ENCODE measurements around the gene TLK2. TPM values are rescaled to one million over a fixed set of nuclear protein-coding genes. Genes with fewer than 3 reads are reported as not detected.

Gene TLK2
- polyA plus RNA-seq, 1 of the 3 experiments (the other 2 are of a cell fraction), result 51.9 TPM

GRCh38 chr17:62648956-62649294 lies 170.3 kb downstream of the TLK2 start:
- DNase-seq, result no peak
- Histone ChIP-seq H3F3A (replicated peaks; ENCODE audit: insufficient read depth) (peaks cover 40% of the 10 kb centered on the region), H3K79me2 (ENCODE audit: insufficient read depth) (peaks cover 99% of the 10 kb centered on the region), H3K27ac (ENCODE audit: low read depth in 2 of 2, low read length in 1 of 2) (no peak overlapping the region), H3K4me2 (no peak overlapping the region), H3K9me2 (no peaks in the 10 kb centered on the region), H2AFZ (ENCODE audit: low read depth) (no peak overlapping the region), H4K20me1 (ENCODE audit: insufficient read depth) (peaks cover 27% of the 10 kb centered on the region), H3K27me3 (ENCODE audit: insufficient read depth) (no peaks in the 10 kb centered on the region), H3K4me1 (ENCODE audit: control insufficient read depth in 1 of 2, insufficient read depth in 2 of 2, low read depth in 1 of 2, low read length in 1 of 2) (peaks cover 19 to 21% of the 10 kb centered on the region in 2 experiments), H3K9ac (no peak overlapping the region), H3K36me3 (replicated peaks in 1 of 2; ENCODE audit: control insufficient read depth in 1 of 2, insufficient read depth in 2 of 2, low read length in 1 of 2) (peaks cover 13 to 17% of the 10 kb centered on the region in 2 experiments), H3K9me3 (no peaks in the 10 kb centered on the region), H3K4me3 (ENCODE audit: low read depth in 2 of 2, low read length in 1 of 2) (no peak overlapping the region)
- CTCF ChIA-PET, result interaction anchor here (0.9 kb wide), 1 partner anchor 23 kb away, joined by 3 read pairs; no protein-coding TSS in a partner anchor
- WGBS (ENCODE audit: low lambda C conversion rate), result 90% methylated on average over 5 of the region's 6 CpGs
- POLR2A ChIA-PET, result no interaction called here
- TF ChIP-seq TCF12 (IDR thresholded peaks at IDR 0.05) (no peak), FOXM1 (IDR thresholded peaks at IDR 0.05; ENCODE audit: low read depth) (no peak)

- Histone ChIP-seq H3K27ac (ENCODE audit: low read depth in 2 of 2, low read length in 1 of 2) (no peak overlapping the region), H3F3A (replicated peaks; ENCODE audit: insufficient read depth) (peaks cover 41% of the 10 kb centered on the region), H4K20me1 (ENCODE audit: insufficient read depth) (peaks cover 33% of the 10 kb centered on the region), H3K4me2 (no peak overlapping the region), H3K27me3 (ENCODE audit: insufficient read depth) (no peaks in the 10 kb centered on the region), H3K9me3 (no peaks in the 10 kb centered on the region), H3K9ac (no peak overlapping the region), H2AFZ (ENCODE audit: low read depth) (no peak overlapping the region), H3K36me3 (replicated peaks in 1 of 2; ENCODE audit: control insufficient read depth in 1 of 2, insufficient read depth in 2 of 2, low read length in 1 of 2) (peaks cover 13 to 20% of the 10 kb centered on the region in 2 experiments), H3K79me2 (ENCODE audit: insufficient read depth) (peaks cover 99% of the 10 kb centered on the region), H3K4me3 (ENCODE audit: low read depth in 2 of 2, low read length in 1 of 2) (no peak overlapping the region), H3K4me1 (ENCODE audit: control insufficient read depth in 1 of 2, insufficient read depth in 2 of 2, low read depth in 1 of 2, low read length in 1 of 2) (peaks cover 25 to 27% of the 10 kb centered on the region in 2 experiments), H3K9me2 (no peaks in the 10 kb centered on the region)
- 96% methylated on average over 7 of the region's 7 CpGs for WGBS (ENCODE audit: low lambda C conversion rate)
- ChIA-PET CTCF (no interaction called here), POLR2A (interaction anchor here (0.7 kb wide), 1 partner anchor 78 kb away, joined by 3 read pairs; no protein-coding TSS in a partner anchor)
- TF ChIP-seq USF1 (IDR thresholded peaks at IDR 0.05; ENCODE audit: borderline replicate concordance, low read depth), result no peak
- TF ChIP-seq CHD2 (IDR thresholded peaks at IDR 0.05; ENCODE audit: low read length, partially characterized antibody), result no peak
- no peak for TF ChIP-seq NFIC (IDR thresholded peaks at IDR 0.05; ENCODE audit: borderline replicate concordance)
- TF ChIP-seq TEAD4 (IDR thresholded peaks at IDR 0.05; ENCODE audit: borderline replicate concordance, insufficient read depth), result no peak
- no peak for DNase-seq
Observed at GRCh38 chr17:62649570-62649969, 170.9 kb downstream of the TLK2 start.

- Histone ChIP-seq H3K27ac (ENCODE audit: low read depth in 2 of 2, low read length in 1 of 2) (peak overlapping the region in 1 of 2 experiments; percentile 88; a peak in 1 of 4 replicates), H3K4me2 (no peak overlapping the region), H3K27me3 (ENCODE audit: insufficient read depth) (no peaks in the 10 kb centered on the region), H4K20me1 (ENCODE audit: insufficient read depth) (peaks cover 34% of the 10 kb centered on the region), H3F3A (replicated peaks; ENCODE audit: insufficient read depth) (peaks cover 41% of the 10 kb centered on the region), H3K4me1 (ENCODE audit: control insufficient read depth in 1 of 2, insufficient read depth in 2 of 2, low read depth in 1 of 2, low read length in 1 of 2) (peaks cover 25 to 28% of the 10 kb centered on the region in 2 experiments), H3K9ac (no peak overlapping the region), H3K36me3 (replicated peaks in 1 of 2; ENCODE audit: control insufficient read depth in 1 of 2, insufficient read depth in 2 of 2, low read length in 1 of 2) (peaks cover 13 to 28% of the 10 kb centered on the region in 2 experiments), H2AFZ (ENCODE audit: low read depth) (no peak overlapping the region), H3K4me3 (ENCODE audit: low read depth in 2 of 2, low read length in 1 of 2) (no peak overlapping the region), H3K9me3 (no peaks in the 10 kb centered on the region), H3K9me2 (no peaks in the 10 kb centered on the region), H3K79me2 (ENCODE audit: insufficient read depth) (peaks cover 100% of the 10 kb centered on the region)
- TF ChIP-seq EP300 (IDR thresholded peaks at IDR 0.05; ENCODE audit: borderline replicate concordance in 1 of 2, low read depth in 1 of 2, low read length in 1 of 2) (no peak), SIN3A (IDR thresholded peaks at IDR 0.05; ENCODE audit: borderline replicate concordance, low read depth, low read length) (no peak), USF1 (IDR thresholded peaks at IDR 0.05; ENCODE audit: borderline replicate concordance, low read depth) (no peak), MAX (IDR thresholded peaks at IDR 0.05; ENCODE audit: low read depth) (no peak), EZH2phosphoT487 (IDR thresholded peaks at IDR 0.05; ENCODE audit: borderline replicate concordance, low read depth) (no peak), FOSL2 (IDR thresholded peaks at IDR 0.05; ENCODE audit: borderline replicate concordance, low read depth) (no peak), NFIC (IDR thresholded peaks at IDR 0.05; ENCODE audit: borderline replicate concordance) (no peak), FOXJ3 (CRISPR knock-in tag; IDR thresholded peaks at IDR 0.05) (no peak)
- POLR2A ChIA-PET, result no interaction called here
- DNase-seq, result no peak
- CTCF ChIA-PET, result no interaction called here
- 93% methylated on average over 6 of the region's 6 CpGs for WGBS (ENCODE audit: low lambda C conversion rate)
Observed at GRCh38 chr17:62650587-62650986, 172.0 kb downstream of the TLK2 start.

All from SK-N-SH (cell line).